GM18519 (cell line): ENCODE measurements around the gene TMEM191C.
"Not testable (repeated sequence)": the region's sequence is repeated elsewhere in the genome, so short reads cannot be mapped to it uniquely, and the experiment has no call there.

ENCODE experiments used
- ATAC-seq: cut with Tn5 transposase; IDR thresholded peaks from one replicate; pipeline ENCODE4 v1.9.1; 2021; ENCODE audit warnings: mild to moderate bottlenecking, moderate library complexity; ENCODE audit not compliant: unreplicated experiment, low FRiP score

Gene TMEM191C

DNA sequence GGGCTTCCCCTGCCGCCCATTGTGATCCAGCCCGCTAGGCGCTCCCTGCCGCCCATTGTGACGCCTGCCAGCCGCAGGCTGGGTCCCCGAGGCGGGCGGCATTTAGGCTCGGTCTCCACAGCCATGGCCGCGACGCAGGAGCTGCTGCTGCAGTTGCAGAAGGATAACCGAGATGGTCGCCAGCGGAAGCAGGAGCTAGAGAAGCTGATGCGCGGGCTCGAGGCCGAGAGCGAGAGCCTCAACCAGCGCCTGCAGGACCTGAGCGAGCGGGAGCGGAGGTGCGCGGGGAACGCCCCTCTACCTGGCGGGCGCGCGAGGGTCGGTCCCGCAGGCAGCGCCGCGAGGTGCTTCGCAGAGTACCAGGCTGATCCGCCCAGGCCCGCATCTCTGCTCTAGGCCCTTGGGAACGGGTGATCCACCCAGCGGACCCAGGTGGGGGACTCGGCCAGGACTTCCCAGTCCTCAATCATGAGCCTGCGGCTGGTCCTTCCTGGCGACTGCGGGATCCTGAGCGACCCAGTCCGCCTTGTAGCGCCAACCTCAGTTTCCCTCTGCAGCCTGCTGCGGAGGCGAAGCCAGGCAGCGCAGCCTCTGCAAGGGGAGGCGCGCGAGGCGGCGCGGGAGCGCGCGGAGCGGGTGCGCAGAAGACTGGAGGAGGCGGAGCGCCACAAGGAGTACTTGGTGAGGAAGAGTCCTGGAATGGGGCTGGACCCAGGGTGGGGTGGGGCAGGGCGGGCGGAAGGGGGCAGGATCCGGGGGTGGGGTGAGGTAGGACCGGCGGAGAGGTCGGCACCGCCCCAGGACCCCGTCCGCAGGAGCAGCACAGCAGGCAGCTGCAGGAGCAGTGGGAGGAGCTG is at the start of gene TMEM191C:
TSS of gene TMEM191C (plus strand) at position 51 of the 857 bp plus-strand sequence. CDS start at position 124, 73 bp downstream.
- ATAC-seq, result peak; percentile 30

DNA sequence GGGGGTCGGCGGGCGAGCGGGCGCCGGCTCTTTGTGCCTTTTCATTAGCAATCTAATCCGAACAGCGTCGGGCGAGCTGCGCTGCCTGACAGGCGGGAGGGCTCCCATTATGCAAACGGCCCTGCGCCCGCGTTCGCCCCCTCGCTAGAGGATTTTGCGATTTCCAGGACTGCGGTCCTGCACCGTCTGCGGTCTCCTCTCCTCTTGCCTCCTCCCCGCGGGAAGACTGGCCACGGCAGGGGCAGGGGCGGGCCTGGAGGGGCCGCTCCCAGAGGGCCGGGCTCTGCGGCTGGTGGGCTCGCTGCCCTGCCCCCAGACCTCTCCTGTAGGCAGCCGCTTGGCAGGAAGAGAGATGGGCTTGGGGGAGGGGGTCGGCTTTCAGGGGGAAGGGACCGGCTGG is 49.3 kb upstream of the TMEM191C start:
- not testable (repeated sequence) for ATAC-seq

DNA sequence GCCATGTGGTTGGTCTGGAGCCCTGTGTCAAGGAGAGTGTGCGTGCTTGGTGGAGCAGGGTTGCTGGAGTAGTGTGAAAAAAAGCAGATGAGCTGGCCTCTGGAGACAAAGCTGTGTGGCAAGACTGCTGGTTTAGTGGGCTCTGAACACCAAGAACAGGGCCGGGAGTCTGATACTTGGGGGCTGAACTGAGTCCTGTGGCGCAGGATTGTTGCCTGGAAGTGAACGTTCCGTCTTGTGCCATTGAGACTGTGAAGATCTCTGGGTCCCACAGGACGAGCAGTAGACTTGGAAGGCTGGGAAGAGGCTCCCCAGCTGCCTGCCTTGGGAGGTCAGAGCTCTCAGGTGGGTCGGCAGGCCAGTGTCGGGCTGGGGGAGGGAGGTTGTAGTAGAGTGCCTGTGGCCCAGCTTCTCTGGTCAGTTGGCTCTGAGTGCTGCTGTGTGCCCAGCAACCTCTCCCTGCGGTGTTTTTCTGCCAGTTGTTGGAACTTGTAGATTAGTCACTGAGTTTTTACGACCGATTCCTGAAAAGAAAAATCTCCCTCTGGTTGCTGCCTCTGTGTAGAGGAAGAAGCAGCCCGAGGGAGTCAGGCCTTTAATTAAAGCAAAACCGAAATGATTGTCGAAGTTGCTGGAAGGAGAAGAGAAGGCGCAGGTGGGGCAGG is 48.1 kb upstream of the TMEM191C start:
- ATAC-seq, result not testable (repeated sequence)

DNA sequence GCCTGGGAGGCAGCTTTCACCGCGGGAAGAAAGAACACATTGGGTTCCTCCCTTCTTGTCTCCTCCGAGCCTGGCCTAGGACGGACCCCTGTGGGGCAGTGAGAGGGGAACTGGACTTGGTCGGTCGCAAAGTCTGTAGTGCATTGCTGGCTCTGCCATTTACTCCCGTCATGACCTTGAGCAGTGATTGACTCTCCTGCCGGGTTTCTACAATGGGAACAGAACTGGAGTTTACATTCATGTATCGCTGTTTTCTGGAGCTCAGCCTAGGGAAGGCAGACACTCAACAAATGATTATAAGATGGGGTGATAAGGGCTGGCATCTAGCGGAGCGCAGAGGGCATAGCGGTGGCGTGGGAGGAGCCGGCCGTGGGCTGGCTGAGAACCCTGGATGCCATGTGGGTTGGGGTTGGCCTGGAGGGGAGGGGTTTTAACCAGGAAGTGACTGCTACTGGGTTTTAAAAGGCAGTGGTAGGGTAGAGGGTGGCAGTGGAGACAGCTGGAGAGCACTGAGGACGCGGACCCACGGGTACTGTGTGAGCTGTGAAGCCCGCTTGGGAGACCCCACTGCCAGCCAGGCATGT is 46.9 kb upstream of the TMEM191C start:
- ATAC-seq, result not testable (repeated sequence)

DNA sequence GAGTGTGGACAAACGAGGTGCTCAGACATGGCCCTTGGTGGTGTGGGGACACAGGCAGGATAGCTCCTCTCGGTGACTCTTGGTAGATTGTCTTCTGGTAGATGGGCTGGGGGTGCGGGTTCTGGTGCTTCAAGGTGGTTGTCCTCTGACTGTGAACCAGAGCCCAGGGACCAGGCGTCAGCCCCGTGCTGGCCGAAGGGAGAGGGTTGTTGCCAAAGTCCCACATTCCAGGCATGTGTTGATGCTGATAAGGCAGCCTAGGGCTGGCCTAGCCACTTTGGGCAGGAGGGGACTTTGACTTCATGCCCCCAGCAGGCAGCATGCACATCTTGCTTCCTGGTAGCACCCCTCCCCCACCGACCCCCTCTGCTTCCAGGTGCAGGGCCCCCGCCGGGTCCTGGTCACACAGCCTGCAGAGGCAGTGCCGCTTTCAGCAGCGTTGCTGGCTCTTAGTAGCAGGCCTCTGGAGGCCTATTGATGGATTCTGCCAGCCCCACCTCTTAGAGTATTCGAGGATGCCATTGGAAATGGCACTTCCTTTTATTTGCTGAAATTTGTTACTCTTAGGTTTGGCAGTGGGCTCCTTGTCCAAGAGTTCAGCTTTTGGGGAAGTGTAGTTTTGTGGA is 43.0 kb upstream of the TMEM191C start:
- not testable (repeated sequence) for ATAC-seq

DNA sequence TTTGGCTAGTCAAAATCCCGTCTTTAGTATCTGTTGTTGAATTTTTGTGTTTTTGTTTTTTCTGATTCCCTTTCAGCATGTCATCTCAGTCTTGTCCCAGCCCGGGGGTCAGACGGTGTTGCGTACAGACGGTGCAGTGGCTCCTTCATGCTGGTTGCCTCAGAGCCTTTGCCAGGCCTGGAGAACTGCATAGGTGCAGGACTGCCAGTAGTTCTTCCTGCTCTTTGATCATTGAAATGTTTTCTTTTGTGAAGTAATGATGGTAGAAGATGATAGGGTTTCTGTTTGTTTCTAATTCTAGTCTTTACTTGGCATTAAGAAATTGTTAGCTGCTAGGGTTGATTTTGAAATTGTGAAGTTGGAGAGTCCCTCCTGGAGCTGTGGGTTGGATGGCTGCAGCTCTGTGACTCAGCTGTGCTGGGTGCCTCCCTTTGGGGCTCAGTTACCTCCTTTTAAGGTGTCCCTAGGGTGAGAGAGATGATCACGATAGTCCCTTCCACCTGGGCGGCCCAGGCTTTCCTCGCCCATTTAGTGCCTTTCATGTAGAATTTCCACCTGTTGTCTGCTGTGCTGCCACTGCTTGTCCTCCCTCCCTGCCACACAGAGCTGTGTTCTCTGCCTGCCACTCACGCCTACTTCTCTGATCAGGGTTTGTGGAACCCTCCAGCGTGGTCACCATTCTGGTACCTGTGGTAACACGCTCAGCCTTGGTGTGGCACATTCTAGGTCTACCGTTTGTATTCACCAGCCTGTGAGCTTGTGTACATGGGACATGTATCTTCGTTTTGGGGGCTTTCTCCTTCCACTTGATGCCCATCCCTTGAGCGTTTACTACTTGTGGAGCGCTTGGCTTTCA is 32.6 kb upstream of the TMEM191C start:
- ATAC-seq, result not testable (repeated sequence)

DNA sequence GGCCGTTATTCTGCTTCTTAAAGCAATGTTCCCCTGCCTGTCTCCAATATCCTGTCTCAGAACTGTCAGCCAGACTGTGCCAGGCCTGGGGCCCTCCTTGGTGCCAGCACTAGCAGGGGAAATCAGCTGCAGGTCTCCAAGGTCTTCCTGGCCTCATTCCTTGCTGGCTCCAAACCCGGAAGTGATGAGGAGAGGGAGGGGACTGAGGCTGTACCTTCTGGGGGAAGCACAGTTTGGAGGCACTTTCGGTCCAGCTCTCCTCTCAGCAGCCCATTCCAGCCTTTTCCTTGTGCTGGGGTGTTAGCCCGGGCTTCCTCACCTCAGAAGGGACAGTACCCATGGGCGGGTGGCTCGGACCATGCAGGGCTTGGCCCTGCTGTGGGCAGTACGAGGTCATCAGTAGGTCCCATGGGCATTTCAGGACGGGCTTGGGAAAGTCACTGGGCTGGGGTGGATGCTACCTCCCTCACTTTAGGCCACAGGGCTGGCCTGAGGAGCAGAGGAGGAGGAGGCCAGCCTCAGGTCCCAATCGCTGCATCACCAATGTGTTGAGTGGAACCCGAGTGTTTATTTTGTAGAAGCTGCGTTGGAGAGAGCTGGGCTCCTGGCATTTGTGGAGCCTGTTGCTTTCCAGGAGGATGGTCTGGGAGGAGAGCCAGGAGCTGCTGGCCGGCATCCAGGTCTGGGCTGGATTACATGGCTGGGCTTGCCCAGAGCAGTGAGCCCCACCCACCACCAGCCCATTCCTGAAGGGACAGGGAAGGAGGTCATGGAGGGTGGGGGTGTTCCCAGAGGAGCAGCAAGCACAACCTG is 31.0 kb upstream of the TMEM191C start:
- not testable (repeated sequence) for ATAC-seq

DNA sequence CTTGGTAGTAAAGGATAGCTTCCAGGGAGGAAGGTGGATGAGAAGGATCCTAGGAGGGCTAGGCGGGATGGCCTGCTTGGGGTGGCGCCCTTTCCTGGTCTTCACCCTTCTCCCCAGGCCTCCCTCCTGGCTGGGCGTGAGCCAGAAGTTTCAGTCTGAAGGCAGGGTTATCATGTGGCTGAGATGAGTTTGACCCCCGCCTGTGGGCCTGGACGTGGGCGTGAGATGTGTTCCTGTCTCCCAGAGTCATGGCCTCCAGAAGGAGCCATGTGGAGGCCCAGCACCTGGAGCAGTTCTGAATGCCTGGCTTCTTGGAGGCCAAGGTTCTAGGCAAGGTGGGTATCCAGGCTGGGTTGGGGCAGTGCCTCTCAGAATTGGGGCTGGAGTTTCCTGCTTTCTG is 29.2 kb upstream of the TMEM191C start:
- ATAC-seq, result not testable (repeated sequence)

DNA sequence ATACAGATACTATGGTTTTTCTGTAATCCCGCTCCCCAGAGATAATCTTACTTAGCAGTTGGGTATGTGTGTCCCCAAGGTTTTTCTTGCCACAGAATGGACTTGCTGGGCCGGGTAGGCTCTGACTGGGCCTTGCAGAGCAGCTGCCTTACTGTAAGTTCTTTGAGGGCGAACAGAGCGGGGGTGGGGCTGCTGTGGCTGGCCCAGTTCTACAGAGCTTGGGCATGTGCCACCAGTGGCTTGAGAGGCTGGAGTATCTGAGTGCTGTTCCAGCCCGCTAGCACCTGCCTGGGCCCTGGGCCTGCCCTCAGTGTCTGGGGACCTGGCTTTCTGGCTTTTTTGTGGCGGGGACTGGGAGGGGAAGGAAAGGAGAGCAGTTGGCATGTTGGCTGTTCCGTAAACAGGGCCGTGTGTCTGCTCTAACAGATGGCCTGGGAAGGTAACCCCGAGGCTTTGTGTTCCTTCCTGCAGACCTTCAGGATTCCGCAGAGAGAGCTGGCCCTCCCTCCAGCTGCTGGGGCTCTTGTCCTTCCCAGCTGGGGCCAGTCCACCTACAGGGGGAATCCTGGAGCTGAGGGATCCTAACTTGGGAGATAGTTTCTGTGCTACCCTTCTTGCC is 27.1 kb upstream of the TMEM191C start:
- not testable (repeated sequence) for ATAC-seq

DNA sequence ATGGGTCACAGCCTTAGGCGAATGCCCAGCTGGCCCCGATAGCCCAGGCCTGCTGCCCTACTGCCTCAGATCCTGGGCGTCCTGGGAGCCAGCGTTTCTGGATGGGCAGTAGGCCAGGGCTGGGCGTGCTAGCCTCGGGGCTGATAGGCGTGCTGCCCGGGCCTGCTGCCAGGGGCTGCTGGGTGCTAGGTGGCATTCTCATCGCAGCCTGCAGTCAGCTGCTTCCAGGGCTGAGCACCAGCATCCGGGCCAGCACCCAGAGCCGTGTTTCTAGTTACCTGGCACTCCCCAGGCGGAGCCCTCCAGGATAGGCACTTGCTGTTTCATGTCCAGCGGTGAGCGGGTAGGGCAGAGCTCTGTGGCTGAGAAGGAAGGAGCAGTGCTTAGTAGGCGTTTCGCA is 26.5 kb upstream of the TMEM191C start:
- not testable (repeated sequence) for ATAC-seq

DNA sequence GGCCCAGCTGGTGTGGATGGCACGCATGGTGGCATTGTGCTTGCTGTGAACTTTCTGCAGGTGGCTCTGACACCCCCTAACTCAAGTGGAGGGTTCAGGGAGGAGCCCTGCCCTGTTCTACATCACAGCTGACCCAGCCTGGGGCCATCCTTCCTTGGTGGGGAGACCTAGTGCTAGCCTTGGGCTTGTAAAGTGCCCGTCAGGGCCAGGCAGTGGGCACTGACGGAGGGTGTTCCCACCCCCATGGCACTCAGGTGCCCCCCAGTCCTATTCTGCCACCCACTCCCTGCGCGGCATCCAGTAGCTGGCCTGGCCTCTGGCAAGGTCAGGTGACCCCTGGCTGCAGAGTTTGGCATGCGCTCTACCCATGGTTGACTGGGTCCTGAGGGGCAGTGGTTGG is 26.0 kb upstream of the TMEM191C start:
- ATAC-seq, result not testable (repeated sequence)

DNA sequence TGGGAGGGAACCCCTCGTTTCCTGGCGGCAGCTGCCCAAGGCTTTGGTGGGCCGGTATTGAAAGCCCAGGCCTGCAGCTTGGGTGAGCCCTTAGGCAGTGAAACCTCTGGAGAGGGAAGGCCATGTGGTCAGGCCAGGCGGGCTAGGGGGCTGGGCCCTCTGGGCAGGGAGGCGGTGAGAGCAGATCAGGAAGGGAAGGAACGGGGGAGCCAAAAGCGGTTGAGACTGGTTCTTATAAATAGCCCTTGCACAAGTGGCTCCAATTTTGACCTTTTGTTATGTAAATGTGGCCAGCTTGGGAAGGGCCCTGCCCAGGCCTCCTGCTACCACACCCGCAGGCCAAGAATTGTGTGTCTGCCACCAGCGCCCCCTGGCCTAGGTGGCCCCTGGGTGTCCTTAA is 25.1 kb upstream of the TMEM191C start:
- ATAC-seq, result not testable (repeated sequence)

DNA sequence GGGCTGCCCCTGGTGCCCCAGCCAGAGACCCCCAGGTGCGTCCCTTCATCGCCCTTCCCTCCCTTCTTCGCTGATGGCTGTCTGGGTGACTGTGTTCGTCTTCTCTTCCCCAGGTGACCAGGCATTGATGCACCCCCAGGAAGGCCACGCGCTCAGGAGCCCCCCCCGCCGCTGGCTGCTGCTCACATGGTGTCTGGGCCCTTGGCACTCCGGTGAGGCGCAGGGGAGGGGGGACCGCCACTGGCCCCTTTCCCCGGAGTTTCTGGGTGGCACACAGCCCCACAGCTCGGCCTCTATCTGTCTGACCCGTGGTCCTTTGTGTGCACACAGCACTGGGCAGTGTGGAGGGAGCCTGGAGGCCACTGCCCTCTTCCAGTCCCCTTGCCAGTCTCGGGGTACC is 24.5 kb upstream of the TMEM191C start:
- not testable (repeated sequence) for ATAC-seq

DNA sequence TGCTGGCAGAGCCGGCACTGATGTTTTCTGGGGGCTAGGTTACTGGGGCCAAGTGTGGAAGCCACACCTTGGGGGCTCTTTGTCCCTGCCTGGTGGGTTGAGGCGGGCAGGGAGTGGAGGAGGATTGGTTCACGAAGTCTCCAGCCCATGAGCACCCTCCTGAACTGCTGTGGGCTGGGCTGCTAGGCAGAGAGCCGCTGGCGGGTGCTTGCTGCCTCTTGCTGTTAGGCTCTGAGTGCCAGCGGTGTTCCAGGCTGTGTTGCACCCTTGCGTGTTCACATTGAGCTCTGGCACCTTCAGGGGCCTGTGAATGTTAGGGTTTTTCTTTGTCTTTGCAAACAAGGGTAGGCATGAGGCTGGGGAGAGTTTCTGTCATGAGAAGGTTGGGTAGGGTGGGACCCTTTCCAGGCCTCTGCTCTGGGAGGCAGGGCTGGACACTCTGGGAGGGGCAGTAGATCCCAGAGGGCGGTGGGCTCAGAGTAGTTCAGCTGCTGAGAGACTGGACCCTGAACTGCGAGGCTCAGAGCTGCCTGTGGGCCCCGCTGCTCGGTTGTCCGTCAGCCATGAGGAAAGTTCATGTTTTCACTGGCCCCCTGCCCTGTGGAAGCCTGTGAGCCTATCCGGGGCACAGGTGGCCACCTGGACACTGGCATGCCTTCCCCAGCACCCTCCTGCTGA is 24.0 kb upstream of the TMEM191C start:
- no peak for ATAC-seq

DNA sequence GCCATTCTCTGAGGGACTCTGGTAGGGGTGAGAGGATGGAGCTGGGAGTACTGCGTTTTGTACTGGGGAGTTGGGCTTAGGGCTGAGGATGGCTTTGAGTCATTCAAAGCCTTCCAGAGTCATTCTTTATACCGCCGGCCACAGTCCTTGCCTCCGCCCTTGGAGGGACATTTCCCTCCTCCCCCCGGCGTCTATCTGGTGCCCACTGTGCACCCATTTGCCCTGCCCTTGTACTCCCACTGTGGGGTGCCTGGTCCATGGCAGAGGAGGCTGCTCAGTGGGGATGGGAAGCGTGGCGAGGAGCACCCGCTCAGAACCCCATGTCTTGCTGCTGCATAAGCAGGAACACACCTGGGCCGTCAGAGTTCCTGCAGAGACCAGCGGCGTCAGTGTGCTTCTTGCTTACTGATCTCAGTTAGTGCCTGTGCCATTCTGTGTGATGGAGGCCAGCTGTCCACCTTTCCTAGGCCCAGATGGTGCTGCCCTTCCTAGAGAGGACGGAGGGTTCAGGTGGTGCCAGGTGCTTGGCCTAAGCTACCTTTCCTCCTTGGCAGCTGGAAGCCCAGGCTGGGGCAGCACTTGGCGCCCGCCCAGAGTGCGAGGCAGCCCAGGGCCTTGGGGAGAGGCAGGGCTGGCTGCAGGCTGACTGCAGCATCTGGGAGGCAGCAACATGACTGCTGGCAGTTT is 23.3 kb upstream of the TMEM191C start:
- no peak for ATAC-seq

DNA sequence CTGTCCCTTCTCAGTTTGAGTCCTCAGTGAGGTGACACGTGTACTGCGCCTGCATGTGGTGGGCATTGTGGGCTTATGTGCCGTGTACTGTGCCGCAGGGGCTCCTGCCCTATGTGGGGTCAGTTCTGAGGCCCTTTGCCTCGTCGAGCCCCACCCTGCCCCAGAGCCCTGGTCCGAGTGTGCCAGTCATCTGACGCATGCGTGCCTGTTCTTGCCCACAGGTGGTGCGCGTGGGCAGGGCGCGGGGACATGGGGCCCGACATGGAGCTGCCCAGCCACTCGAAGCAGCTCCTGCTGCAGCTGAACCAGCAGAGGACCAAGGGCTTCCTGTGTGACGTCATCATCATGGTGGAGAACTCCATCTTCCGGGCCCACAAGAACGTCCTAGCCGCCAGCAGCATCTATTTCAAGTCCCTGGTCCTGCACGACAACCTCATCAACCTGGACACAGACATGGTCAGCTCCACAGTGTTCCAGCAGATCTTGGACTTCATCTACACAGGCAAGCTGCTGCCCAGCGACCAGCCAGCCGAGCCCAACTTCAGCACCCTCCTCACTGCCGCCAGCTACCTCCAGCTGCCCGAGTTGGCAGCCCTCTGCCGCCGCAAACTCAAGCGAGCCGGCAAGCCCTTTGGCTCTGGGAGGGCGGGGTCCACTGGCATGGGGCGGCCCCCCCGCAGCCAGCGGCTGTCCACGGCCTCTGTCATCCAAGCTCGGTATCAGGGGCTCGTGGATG is 22.3 kb upstream of the TMEM191C start:
- no peak for ATAC-seq
